IMR-90 (cell line): ENCODE data around the gene CERS5. TPM values are rescaled to one million over a fixed set of nuclear protein-coding genes. Genes with fewer than 3 reads are reported as not detected.
A peak's percentile ranks its signal among the peaks of the same experiment; 100 is the strongest.

Source experiments
- ATAC-seq: fragments of 200-7000 bp; cut with Tn5 transposase; 2 replicates; pipeline ENCODE4 v1.9.1; 2020; ENCODE audit warnings: low read depth, mild to moderate bottlenecking, moderate library complexity
- BruUV-seq: library from RNA; stranded (reverse); fragments of 400-500 nt; replicated peaks from 2 replicates; lab custom pipeline; 2021; lab: Mats Ljungman, UMichigan
- CTCF ChIA-PET: fragments of 300-600 bp; formaldehyde crosslinking; extraction: SDS; loops from one replicate; lab custom pipeline; 2021; ENCODE audit warnings: antibody characterized with exemption; lab: Yijun Ruan, JAX
- POLR2A ChIA-PET: fragments of 300-600 bp; sonication (Branson Sonifier 250); formaldehyde crosslinking; loops from one replicate; lab custom pipeline; 2022; ENCODE audit warnings: antibody characterized with exemption; ENCODE audit not compliant: unreplicated experiment; lab: Charles Lee
- DNase-seq: peaks from one replicate; pipeline ENCODE4 v3.0.0; 2013
- H2AFZ ChIP-seq: replicated peaks from 2 replicates; pipeline ENCODE3; 2013; ENCODE audit warnings: low read length, mild to moderate bottlenecking; ENCODE audit not compliant: poor library complexity
- H2AK5ac ChIP-seq: 2 replicates; pipeline ENCODE4 v1.6.1; 2013; ENCODE audit warnings: low read depth, low read length, inconsistent platforms
- H2AK9ac ChIP-seq: replicated peaks from 2 replicates; pipeline ENCODE3; 2013; ENCODE audit warnings: mild to moderate bottlenecking, low read depth, low read length, moderate library complexity; ENCODE audit not compliant: poor library complexity
- H2BK120ac ChIP-seq: 2 replicates; pipeline ENCODE4 v1.6.1; 2013; ENCODE audit warnings: low read depth, low read length, inconsistent platforms
- H2BK15ac ChIP-seq: 3 replicates; pipeline ENCODE4 v1.6.1; 2013; ENCODE audit warnings: low read depth, low read length, inconsistent platforms
- H2BK20ac ChIP-seq: 2 replicates; pipeline ENCODE4 v1.6.1; 2013; ENCODE audit warnings: low read depth, mild to moderate bottlenecking, inconsistent platforms, low read length, moderate library complexity
- H2BK5ac ChIP-seq: 2 replicates; pipeline ENCODE4 v1.6.1; 2013; ENCODE audit warnings: mild to moderate bottlenecking, low read depth, low read length, inconsistent platforms; ENCODE audit not compliant: poor library complexity, severe bottlenecking
- H3K14ac ChIP-seq: replicated peaks from 2 replicates; pipeline ENCODE4 v1.6.1; 2013; ENCODE audit warnings: low read depth, low read length, inconsistent platforms
- H3K18ac ChIP-seq: 2 replicates; pipeline ENCODE4 v1.6.1; 2013; ENCODE audit warnings: low read depth, low read length, control low read depth
- H3K23ac ChIP-seq: 2 replicates; pipeline ENCODE4 v1.6.1; 2013; ENCODE audit warnings: low read depth, low read length, inconsistent platforms
- H3K27ac ChIP-seq: 2 replicates; pipeline ENCODE4 v1.5.1; 2013; ENCODE audit warnings: mild to moderate bottlenecking, control low read depth, low read length; ENCODE audit not compliant: insufficient read depth
- H3K27me3 ChIP-seq: 2 replicates; pipeline ENCODE4 v1.6.1; 2013; ENCODE audit warnings: low read length; ENCODE audit not compliant: control insufficient read depth, insufficient read depth
- H3K36me3 ChIP-seq: 2 replicates; pipeline ENCODE4 v1.6.1; 2013; ENCODE audit warnings: low read length, mixed read lengths; ENCODE audit not compliant: control insufficient read depth, insufficient read depth
- H3K4ac ChIP-seq: 2 replicates; pipeline ENCODE4 v1.6.1; 2013; ENCODE audit warnings: low read depth, low read length, inconsistent platforms
- H3K4me1 ChIP-seq: 2 replicates; pipeline ENCODE4 v1.6.1; 2013; ENCODE audit warnings: low read length, mixed read lengths; ENCODE audit not compliant: control insufficient read depth, insufficient read depth
- H3K4me2 ChIP-seq: 2 replicates; pipeline ENCODE4 v1.6.1; 2013; ENCODE audit warnings: low read depth, mild to moderate bottlenecking, control low read depth, low read length, moderate library complexity
- H3K4me3 ChIP-seq: 2 replicates; pipeline ENCODE4 v1.5.1; 2013; ENCODE audit warnings: low read depth, mild to moderate bottlenecking, control low read depth, low read length, moderate library complexity; ENCODE audit not compliant: insufficient read depth
- H3K56ac ChIP-seq: 2 replicates; pipeline ENCODE4 v1.6.1; 2013; ENCODE audit warnings: low read length, inconsistent platforms; ENCODE audit not compliant: insufficient read depth; ENCODE audit errors: extremely low read depth
- H3K79me1 ChIP-seq, 2 experiments: 2 replicates each; pipeline ENCODE4 v1.6.1; 2013; ENCODE audit warnings: low read length in 2 of 2, inconsistent platforms in 1 of 2, low read depth in 1 of 2
- H3K9ac ChIP-seq: 2 replicates; pipeline ENCODE4 v1.6.1; 2013; ENCODE audit warnings: low read depth, low read length, control low read depth
- H3K9me1 ChIP-seq: 2 replicates; pipeline ENCODE4 v1.6.1; 2013; ENCODE audit warnings: low read length, inconsistent platforms; ENCODE audit not compliant: insufficient read depth
- H3K9me3 ChIP-seq: 2 replicates; pipeline ENCODE4 v1.6.1; 2013; ENCODE audit warnings: low read length; ENCODE audit not compliant: control insufficient read depth, insufficient read depth
- H4K20me1 ChIP-seq: 2 replicates; pipeline ENCODE4 v1.6.1; 2013; ENCODE audit warnings: low read length, inconsistent platforms; ENCODE audit not compliant: insufficient read depth
- H4K5ac ChIP-seq: 2 replicates; pipeline ENCODE4 v1.6.1; 2013; ENCODE audit warnings: mild to moderate bottlenecking, low read depth, low read length, control low read depth
- H4K8ac ChIP-seq, 2 experiments: 2 replicates each; pipeline ENCODE4 v1.6.1; 2013; ENCODE audit warnings: low read depth in 2 of 2, low read length in 2 of 2, control low read depth in 1 of 2, inconsistent platforms in 1 of 2
- H4K91ac ChIP-seq: 2 replicates; pipeline ENCODE4 v1.6.1; 2013; ENCODE audit warnings: low read depth, low read length, inconsistent platforms; ENCODE audit not compliant: insufficient read depth
- CHD1 ChIP-seq: IDR thresholded peaks from 2 replicates; pipeline ENCODE4 v1.6.1; 2012; ENCODE audit warnings: low read depth, low read length, improper control_type of control experiment
- RFX5 ChIP-seq: IDR thresholded peaks from 2 replicates; pipeline ENCODE4 v1.8.0; 2012; ENCODE audit warnings: low read depth, mild to moderate bottlenecking, low read length, moderate library complexity
- WGBS, 2 experiments: methylation state at CpG; one replicate each; pipeline versions ENCODE4 v1.1.5 to v1.1.7; 2013; ENCODE audit warnings: missing lambda C conversion rate in 2 of 2; ENCODE audit not compliant: insufficient read length in 1 of 2; ENCODE audit errors: extremely low coverage in 2 of 2; 5-methylcytosine and 5-hydroxymethylcytosine counted together
- dilution Hi-C: fragments of 300-500 bp; cut with HindIII; formaldehyde crosslinking; loops from one replicate; pipeline ENCODE4 v1.14.3; 2018; ENCODE audit warnings: low sequenced_read_pairs; ENCODE audit not compliant: unreplicated experiment
- in situ Hi-C: fragments of 300-500 bp; cut with MboI; formaldehyde crosslinking; loops from 3 replicates; pipeline ENCODE4 v1.14.3; 2019; ENCODE audit warnings: low sequenced_read_pairs, inconsistent platforms, mixed read lengths
- intact Hi-C: fragments of 100-400 bp; cut with micrococcal nuclease; formaldehyde crosslinking; loops from 2 replicates; pipeline ENCODE4 v1.10.0; 2022
- polyA plus RNA-seq, 3 experiments: library from polyadenylated mRNA; depleted of rRNA; stranded (reverse); fragments of >200 nt; gene quantifications; 2 replicates each; pipeline ENCODE4 v1.2.3, GENCODE V29; 2012; ENCODE audit warnings: low replicate concordance in 1 of 3
- total RNA-seq: library from RNA; depleted of rRNA; stranded (reverse); fragments of >200 nt; gene quantifications from 2 replicates; pipeline ENCODE4 v1.2.3, GENCODE V29; 2012

Gene CERS5
- total and polyA plus RNA-seq, 2 of the 4 experiments (the other 2 are of a cell fraction) = 40.3 to 60.3 TPM

DNA sequence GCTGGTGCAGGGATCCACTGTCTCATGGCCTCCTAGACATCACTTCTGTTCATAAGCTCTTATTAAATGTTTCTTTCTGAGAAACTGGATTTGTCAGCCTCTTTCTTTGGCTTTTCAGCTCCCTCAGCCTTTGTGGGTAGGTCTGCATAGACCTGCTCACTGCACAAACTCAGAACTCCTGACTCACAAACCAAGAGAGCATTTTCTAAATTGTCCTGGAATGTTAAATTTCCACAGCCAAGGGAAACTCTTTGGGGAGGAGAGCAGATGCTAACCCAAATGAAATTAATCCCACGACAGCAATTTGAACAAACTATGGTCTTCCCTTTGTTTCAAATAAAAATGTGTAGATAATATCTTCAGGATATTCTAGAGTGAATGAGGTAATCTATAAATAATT is 19.5 kb upstream of the CERS5 start:
- H3K36me3 ChIP-seq = peaks cover 38% of the 10 kb centered on the region
- peak overlapping the region; percentile 92 for H2BK120ac ChIP-seq
- H2BK20ac ChIP-seq = peak overlapping the region; percentile 75
- intact Hi-C loops = loop anchor here (1.0 kb wide), 1 partner anchor 128 kb away; no protein-coding TSS in a partner anchor
- no TSS peak for BruUV-seq
- H2AK5ac ChIP-seq = peak overlapping the region; percentile 87
- H3K27me3 ChIP-seq = no peaks in the 10 kb centered on the region
- H2BK15ac ChIP-seq = peak overlapping the region; percentile 59
- WGBS, 2 experiments = no CpG with 5 or more reads among the region's 1 CpG
- peak overlapping the region; percentile 100 for H2BK5ac ChIP-seq
- H3K4me2 ChIP-seq = peak overlapping the region; percentile 40; the same call in 1 of the 2 replicates
- peak overlapping the region; percentile 78 to 86 for H4K8ac ChIP-seq
- H4K5ac ChIP-seq = peak overlapping the region; percentile 93
- H3K23ac ChIP-seq = peak overlapping the region; percentile 89
- peak overlapping the region; percentile 70 for H3K27ac ChIP-seq
- TF ChIP-seq RFX5 = no peak
- TF ChIP-seq CHD1 = no peak
- peak overlapping the region; percentile 93 for H3K4ac ChIP-seq
- H3K18ac ChIP-seq = peak overlapping the region; percentile 90
- in situ Hi-C loops = no loop called here
- peaks cover 30% of the 10 kb centered on the region for H3K4me1 ChIP-seq
- H2AK9ac ChIP-seq = no peak overlapping the region
- H4K91ac ChIP-seq = peak overlapping the region; percentile 94
- peak overlapping the region; percentile 89 for H3K56ac ChIP-seq
- peaks cover 30 to 66% of the 10 kb centered on the region in 2 experiments for H3K79me1 ChIP-seq
- CTCF ChIA-PET = no interaction called here
- H3K9me1 ChIP-seq = peaks cover 25% of the 10 kb centered on the region
- POLR2A ChIA-PET = interaction anchor here (1.9 kb wide), 1 partner anchor 34 kb away, joined by 6 read pairs; no protein-coding TSS in a partner anchor
- no peaks in the 10 kb centered on the region for H3K9me3 ChIP-seq
- dilution Hi-C loops = no loop called here
- H4K20me1 ChIP-seq = 0 out of 2 replicates have a peak, but pooled peaks cover 4% of the 10 kb centered on the region
- DNase-seq = peak; percentile 54
- no peak overlapping the region for H2AFZ ChIP-seq
- ATAC-seq = peak; percentile 35
- H3K4me3 ChIP-seq = no peak overlapping the region
- H3K9ac ChIP-seq = peak overlapping the region; percentile 45; the same call in 1 of the 2 replicates
- H3K14ac ChIP-seq = peak overlapping the region; percentile 90
